Measurements from ENCODE around the gene RNF157.

RNF157 gene

DNA sequence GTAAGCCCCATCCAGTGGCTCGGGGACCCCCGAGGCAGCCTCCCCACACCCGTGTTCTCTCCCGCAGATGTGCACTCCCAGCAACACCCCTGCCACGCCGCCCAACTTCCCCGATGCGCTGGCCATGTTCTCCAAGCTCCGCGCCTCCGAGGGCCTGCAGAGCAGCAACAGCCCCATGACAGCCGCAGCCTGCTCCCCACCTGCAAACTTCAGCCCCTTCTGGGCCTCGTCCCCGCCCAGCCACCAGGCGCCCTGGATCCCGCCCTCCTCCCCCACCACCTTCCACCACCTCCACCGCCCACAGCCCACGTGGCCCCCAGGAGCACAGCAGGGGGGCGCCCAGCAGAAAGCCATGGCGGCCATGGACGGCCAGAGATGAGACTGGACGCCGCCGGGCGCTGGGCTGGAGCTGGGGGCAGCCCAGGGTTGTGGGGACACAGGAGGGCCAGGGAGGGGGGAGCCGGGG, 29.9 kb upstream of the RNF157 start:
- DNase-seq: peak; percentile 80

DNA sequence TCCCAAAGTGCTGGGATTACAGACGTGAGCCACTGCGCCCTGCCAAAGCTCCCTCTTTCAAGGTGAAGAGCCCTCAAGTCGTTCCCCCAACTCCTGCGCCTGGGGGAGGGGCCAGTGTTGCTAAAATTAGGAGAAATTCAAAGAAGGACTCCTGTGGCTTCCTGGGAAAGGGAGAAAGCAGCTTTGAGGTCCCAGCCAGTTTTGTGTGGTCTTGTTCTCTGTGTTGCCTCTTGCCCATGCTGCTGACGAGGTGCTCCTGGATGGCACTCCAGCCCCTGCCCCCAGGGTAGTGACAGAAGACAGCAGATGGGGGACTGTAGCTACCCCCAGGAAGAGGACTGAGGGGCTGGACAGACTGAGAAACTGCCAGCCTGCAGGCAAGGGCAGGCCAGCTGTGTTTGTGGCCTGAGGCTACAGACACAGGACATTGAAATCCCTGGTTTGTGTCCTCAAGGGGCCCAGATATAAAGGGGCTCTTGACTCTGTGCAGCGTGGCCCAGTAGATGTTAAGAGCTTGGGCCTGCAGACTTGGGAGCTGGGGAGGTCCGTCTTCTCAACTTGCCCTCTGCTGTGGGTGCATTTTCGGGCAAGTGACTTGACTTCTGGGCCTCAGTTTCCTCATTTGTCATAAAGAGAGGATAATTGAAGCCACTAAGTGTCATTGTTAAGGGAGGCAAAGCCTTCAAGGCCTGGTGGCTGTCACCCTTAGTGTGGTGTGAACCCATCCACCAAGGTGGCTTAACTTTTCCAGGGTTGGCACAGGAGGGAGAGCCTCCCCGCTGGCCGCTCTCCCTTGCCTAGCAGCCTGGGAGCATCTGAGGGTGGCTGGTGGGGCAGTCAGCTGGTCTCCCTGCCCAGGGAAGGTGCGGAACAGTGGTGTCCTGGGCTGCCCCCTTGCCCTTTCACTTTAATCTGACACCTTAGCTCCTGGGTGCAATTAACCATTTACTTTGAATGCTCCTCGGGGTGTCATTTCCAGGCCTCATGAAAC, 29.0 kb upstream of the RNF157 start:
- peak; percentile 70 for DNase-seq

DNA sequence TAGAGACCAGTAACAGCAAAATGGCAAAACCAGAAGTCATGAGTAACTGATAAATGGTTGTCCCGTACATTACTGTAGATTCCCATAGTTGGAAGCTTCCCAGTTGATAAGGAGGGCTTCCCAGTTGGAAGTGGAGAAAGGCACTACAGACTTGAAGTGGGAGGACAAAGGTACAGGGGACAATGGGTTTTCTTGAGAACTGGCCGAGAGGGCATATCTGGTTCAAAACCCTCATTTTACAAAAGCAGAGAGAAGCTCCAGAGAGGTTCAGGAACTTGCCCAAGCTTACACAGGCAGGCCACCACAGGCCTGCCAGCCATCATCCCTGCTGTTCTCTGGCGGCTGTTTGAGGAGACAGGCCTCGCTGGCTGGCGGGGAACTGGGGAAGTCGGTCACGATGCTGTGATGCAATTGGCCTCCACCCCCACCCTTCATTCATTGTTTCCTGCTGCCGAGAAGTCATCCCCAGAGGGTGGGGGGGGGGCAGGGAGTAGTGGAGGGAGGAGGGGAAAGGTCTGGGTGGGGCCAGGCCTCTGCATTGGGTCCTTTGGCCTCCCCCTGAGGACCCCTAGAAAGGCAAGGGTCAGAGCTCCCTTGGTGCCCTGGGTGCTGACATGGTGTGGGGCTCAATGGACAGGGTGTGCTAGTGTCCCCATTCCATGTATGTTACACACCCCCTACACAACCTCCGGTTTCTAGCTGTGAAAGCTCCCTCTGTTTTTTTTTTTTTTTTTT, 27.9 kb upstream of the RNF157 start:
- peak; percentile 89 for DNase-seq

DNA sequence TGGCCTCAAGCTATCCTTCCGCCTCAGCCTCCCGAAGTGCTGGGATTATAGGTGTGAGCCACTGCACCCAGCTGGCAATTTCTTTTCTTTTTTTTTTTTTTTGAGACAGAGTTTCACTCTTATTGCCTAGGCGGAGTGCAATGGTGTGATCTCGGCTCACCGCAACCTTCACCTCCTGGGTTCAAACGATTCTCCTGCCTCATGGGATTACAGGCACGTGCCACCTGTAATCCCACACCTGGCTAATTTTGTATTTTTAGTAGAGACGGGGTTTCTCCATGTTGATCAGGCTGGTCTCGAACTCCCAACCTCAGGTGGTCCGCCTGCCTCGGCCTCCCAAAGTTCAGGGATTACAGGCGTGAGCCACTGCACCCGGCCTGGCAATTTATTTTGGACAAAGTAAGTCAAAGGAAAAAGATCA, 27.3 kb upstream of the RNF157 start:
- DNase-seq: peak; percentile 77

DNA sequence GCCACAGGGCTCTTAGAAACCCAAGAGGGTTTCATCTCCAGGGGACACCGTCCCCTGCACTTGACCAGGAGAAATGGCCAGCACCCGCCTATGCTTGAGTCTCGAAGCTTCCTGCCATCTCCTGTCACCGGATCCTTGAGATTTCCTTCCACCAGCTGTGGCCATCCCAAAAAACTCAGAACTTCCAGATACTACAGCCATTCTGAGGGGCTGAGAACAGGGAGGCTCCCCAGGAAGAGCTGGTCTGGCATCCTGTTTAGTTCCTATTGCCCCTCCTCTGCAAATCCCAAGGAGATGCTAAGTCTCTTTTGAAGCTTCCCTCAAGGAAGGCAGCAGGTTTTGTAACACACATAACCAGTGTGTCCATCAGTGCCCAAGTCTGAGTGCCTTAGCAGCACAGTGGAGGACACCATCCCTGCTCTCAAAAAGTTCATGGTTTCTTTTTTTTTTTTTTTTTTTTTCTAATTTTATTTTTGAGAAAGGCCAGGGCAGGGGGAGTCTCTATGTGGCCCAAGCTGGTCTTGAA, 26.8 kb upstream of the RNF157 start:
- DNase-seq: peak; percentile 64

DNA sequence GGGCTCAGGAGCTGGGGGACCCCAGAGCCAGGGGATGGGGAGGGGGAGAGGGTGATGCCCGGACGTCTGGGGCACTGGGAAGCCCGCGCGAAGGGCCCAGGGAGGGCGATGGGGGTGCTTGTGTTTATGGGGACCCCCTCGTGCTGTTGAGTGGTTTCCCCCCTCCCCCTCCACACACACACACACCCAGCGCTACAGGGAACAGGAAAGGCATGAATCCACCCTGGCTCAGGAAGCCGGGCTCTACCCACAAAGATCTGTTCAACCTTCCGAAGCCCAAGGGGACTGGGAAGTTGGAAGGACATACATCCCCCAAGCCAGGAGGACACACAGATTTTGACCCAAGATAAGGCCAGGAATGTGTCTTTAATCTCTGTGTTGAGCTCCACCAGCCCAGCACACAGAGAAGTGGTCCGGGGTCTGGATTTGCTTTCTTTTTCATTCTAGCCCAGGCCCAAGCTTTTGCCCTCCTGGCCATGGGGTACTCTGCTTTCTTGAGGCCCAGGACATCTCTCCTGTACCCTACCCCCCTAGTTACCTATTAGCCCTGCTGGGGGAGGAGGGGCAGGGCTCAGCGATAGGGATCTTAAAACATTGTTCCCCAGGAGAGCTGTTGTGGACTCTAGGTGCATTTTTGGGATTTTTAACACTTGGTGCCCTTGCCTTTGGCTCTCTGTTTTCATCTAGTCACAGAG, 26.1 kb upstream of the RNF157 start:
- DNase-seq: peak; percentile 72

DNA sequence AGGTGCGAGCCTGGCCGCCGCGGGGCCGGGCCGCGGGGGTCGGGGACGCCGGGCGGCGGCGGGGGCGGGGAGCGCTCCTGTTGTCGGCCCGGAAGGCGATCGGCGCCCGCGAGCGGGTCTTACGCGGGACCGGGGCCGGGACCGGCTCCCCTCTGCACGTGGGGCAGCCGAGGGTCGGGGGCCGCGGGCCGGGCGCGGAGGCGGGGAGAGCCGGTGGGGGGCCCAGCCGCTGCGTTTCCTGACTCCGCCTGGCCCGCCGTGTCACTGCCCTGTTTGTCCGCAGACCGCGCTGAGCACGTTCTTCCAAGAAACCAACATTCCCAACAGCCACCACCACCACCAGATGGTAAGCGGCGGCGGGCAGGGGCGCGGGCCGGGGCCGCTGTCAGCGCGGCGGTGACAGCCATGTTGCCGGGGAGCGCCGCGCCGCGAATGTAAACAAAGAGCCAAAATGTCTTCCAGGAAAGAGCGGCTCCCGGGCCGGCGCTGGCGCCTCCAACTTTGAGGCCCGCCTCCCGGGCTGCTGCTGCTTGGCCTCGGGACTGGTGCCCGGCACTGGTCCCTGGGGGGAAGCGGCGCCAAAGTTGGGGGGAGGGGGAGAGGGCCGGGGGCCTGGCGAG, 25.4 kb upstream of the RNF157 start:
- DNase-seq: peak; percentile 80

DNA sequence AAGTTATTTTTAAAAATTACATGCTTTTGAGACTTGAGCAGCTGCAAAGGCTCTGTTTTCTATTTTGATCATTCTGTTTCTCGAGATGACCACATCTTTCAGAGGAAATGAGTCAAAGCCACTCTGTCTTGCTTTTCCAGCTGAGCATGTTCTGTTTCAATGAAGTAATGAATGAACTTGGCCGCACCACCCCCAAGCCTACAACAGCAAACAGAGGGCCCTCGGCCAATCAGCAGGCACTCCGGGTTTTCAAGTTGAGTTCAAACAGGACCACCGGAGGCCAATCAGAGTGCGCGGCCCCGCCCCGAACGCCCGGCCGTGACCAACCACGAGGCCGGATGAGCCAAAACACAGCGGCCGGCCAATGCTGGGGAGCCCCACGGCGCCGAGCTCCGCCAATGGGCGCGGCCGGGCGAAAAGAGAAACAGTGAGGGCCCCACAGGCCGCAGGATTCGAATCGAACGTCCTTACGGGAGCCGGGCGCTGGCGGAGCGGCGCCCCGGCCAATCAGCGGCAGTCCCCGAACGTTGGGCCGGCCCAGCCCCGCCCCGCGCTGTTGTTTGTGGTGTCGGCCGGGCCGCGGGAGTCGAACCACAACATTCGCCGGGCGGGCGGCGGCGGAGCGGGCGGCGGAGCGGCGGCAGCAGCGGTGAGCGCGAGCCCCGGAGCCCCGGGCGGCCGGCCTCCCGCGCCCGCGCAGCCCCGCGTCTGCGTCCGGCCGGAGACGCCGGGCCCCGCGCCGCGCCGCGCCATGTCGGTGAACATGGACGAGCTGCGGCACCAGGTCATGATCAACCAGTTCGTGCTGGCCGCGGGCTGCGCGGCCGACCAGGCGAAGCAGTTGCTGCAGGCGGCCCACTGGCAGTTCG, 24.7 kb upstream of the RNF157 start, which contains the start of gene UBALD2:
UBALD2 (plus strand) TSS at position 594 of the 869 bp plus-strand sequence; CDS start at position 752, 158 bp downstream.
- peak; percentile 98 for DNase-seq

DNA sequence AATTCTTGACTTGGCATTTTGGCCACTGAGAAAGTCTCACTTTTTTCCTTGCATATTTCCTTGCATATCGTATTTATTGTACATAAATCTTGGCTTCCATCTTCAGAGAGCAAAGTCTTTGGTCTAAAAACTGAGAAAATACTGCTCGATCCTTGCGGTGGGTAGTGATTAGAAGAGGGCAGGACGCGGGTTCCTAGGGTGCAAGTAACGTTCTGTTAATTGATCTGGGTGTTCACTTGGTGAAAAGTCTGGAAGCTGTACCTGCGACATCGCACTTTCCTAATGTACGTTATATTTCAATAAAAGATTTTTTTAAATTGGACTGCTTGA, 24.1 kb upstream of the RNF157 start:
- peak; percentile 69 for DNase-seq

DNA sequence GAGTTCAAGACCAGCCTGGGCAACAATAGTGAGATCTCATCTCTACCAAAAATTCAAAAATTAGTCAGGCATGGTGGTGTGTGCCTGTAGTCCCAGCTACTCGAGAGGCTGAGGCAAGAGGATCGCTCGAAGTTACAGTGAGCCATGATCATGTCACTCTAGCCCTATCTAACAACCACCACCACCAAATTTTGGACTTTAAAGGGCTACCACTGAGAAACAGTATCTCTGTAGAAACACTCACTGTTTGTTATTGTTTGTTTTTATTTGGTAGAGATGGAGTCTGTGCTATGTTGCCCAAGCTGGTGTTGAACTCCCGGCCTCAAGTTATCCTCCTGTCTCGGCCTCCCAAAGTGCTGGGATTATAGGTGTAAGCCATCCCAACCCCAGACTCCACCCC, 23.6 kb upstream of the RNF157 start:
- DNase-seq: no peak

DNA sequence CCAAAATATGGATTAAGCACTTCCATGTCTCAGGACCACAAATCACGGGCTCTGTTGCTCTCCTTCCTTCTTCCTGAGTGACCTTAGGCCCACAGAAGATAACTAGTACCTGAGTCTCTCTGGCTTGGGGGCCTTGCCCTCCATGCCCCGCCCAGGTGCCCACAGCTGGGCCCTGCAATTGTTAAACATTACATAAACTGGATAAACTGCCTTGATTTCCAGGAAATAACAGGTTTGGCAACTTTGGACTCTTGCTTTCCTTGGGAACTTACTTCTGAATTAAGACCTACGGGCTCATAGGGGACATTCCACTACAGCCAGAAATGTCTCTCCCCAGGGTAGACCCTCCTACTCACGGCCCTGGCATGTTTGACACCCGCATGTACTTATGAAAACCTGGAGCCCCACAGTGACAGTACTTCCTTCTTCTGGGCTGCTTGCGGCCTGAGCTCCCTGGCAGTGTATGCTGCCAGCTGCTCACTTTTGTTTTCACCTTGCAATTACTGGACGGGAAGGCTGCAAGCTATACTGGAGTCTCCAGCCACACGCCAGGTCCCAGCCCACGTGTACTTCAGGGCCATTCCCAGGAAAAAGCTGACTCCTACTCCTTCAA, 22.5 kb upstream of the RNF157 start:
- peak; percentile 66 for DNase-seq

DNA sequence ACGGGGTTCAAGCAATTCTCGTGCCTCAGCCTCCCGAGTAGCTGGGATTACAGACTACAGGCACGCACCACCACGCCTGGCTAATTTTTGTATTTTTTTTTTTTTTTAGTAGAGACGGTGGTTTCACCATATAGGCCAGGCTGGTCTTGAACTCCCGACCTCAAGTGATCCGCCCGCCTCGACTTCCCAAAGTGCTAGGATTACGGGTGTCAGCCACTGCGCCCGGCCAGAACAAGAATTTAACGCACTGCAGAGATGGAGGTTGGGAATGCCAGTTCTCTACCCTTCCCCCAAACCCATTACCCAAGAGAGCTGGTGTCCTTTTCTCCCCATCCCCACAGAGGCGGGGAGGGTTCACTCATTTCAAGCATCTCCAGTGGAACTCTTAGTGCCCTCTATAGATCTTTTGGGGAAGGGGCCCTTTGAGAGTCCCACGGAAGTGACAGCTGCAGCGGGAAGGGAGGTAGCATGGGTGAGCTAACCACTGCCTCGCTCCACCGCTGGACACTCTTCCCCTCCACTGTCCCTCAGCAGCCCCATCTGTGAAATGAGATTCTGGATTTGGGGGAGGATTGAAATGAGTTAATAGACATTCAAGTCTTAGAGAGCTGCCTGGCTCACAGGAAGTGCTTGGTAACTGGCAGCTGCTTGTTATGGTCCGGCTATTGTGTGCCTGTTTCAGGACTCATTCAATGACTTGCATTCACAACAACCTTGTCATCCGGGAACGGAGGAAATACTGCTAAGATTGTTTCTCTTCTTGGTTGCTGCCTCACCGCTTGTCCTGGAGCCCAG, 21.3 kb upstream of the RNF157 start:
- DNase-seq: no peak

DNA sequence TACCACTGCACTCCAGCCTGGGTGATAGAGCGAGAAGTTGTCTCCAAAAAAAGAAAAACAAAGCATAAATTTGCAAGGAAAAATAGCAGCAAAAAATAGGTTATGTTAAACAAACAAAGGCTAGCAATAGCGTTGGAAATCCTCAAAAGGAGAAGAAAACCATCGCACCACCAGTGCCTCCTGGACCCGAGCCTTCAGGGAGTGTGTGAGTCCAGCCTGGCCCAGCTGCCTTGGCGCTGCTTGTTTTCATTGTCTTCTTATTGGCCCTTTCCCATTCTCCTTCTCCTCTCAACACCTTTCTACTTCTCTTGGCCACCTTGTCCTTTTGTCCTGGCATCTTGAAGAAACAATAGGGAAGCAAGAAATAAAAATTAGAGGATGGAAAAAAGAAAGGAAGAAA, 20.4 kb upstream of the RNF157 start:
- no peak for DNase-seq

DNA sequence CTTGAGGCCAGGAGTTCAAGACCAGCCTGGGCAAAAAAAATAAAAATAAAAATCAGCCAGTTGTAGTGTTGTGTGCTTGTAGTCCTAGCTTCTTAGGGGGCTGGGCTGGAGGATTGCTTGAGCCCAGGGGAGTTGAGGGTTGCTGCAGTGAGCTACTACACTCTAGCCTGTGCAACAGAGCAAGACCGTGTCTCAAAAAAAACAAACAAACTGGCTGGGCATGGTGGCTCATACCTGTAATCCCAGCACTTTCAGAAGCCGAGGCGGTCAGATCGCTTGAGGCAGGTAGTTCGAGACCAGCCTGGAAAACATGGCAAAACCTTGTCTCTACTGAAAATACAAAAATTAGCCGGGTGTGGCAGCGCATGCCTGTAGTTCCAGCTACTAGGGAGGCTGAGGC, 19.9 kb upstream of the RNF157 start:
- DNase-seq: no peak

DNA sequence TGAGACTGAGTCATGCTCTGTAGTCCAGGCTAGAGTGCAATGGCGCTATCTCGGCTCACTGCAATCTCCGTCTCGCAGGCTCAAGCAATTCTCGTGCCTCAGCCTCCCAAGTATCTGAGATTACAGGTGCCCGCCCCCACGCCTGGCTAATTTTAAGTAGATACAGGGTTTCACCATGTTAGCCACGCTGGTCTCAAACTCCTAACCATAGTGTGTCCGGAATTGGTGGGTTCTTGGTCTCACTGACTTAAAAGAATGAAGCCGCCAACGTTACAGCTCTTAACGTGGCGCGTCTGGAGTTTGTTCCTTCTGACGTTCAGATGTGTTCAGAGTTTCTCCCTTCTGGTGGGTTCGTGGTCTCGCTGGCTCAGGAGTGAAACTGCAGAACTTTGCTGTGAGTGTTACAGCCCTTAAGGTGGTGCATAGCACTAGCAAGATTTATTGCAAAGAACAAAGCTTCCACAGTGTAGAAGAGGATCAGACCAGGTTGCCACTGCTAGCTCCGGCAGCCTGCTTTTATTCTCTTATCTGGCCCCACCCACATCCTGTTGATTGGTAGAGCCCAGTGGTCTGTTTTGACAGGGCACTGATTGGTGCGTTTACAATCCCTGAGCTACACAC, 16.2 kb upstream of the RNF157 start:
- peak; percentile 78 for DNase-seq

DNA sequence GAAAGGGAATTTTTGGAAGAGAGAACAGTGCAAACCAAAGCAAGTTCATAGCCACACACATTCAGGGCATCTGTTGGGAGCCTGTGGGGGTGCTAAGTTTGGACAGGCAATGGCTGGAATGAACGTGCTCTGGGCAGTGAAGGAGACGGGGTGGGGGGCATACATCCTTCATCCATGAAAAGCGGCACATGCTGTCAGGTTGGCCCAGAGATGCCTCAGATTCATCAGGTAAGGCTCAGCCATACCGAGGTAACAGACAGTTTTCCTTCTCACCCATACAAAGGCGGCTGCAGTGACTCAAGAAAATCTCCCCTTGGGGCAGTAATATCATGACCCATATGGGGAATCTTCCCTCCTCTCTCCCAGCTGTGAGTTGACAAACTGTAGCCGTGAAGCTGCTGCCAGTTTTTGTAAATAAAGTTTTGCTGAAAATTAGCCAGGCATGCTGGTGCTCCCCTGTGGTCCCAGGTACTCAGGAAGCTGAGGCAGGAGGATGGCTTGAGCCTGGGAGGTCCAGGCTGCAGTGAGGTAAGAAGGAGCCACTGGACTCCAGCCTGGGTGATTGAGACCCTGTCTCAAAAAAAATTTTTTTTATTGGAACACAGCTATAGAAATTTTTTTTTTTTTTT, 15.6 kb upstream of the RNF157 start:
- no peak for DNase-seq

DNA sequence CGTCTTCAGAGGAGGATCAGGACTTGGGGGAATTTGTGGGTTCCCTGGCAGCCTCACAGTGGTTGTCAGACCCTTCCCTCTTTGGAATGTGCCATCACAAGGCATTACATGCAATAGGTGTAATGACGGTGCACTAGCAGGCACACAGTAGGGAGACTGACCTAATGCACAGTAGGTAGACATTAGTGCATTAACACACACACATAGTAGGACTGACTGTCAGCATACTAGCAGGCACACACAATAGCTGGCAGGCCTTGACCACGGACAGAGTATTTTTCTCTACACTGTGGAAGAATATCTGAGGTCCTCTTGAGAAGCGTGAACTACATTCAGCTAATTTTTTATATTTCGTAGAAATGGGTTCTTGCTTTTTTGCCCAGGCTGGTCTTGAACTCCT, 14.0 kb upstream of the RNF157 start:
- no peak for DNase-seq

DNA sequence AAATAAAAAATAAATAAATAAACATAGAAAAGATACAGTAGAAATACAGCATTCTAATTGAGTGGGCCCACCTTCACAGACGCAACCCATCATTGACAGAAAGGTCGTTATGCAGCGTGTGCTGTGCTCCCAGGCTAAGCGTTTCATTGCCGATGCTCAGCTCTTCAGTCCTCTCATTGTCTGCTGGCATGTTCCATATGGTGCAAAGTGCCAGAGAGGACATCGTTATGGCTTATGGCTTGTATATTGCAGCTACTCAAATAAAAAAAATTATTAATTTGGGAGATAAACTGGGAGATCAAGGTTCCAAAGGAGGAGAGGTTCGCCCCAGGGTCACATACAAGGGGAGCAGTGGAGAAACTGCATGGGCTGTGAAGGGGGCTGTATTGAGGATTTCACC, 13.5 kb upstream of the RNF157 start:
- no peak for DNase-seq
